Fibroblast of the aortic adventitia (primary cell): ENCODE measurements around the gene AP4M1. TPM values are rescaled to one million over a fixed set of nuclear protein-coding genes. Genes with fewer than 3 reads are reported as not detected.

Experiments used
- DNase-seq: peaks from one replicate; pipeline ENCODE4 v3.0.0-alpha.2; 2010; ENCODE audit warnings: low read depth
- H3K4me3 ChIP-seq: 2 replicates; pipeline ENCODE4 v1.5.1; 2011; ENCODE audit warnings: low read depth, mild to moderate bottlenecking, control low read depth, low read length, moderate library complexity
- CTCF ChIP-seq: IDR thresholded peaks from 2 replicates; pipeline ENCODE4 v1.5.1; 2011; ENCODE audit warnings: mild to moderate bottlenecking, low read length, control low read depth, inconsistent platforms; ENCODE audit not compliant: insufficient read depth
- total RNA-seq: library from RNA; depleted of rRNA; stranded (reverse); fragments of >200 nt; gene quantifications from 2 replicates; pipeline ENCODE4 v1.2.3, GENCODE V29; 2012; ENCODE audit warnings: low replicate concordance

The AP4M1 gene
- total RNA-seq, 1 donor, result 17.6 TPM

DNA sequence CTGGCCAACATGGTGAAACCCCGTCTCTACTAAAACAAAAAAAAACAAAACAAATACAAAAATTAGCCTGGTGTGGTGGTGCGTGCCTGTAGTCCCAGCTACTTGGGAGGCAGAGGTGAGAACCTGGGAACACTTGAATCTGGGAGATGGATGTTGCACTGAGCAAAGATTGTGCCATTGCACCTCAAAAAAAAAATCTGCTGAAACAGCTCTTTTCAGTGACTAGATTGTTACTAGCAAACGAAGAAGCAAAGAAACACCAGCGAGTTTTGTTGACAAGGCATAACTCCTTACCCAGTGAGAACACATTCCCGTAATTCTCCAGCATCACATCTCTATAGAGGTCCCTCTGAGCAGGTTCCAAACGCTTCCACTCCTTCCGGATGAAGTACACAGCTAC lies 26.6 kb upstream of the AP4M1 start:
- no peak for DNase-seq
- no peak for TF ChIP-seq CTCF

DNA sequence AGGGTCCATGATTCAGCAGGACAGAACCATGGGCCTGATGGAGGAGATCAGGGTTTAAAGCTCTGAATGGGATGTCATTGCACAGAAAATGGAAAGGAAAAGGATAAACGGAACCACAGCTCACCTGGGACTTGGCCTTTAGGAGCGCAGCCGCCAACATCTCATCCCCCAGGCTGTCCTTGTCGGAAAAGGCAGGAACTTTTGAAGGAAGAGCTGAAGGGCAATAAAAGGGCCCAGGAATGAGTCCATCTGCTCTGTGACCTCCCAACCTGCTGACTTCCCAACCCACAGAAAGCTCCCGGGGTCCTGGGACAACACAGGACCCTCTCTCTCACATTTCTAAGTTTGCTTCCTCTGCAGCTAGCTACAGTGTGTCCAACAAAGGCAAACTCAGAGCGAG lies 26.0 kb upstream of the AP4M1 start:
- no peak overlapping the region for H3K4me3 ChIP-seq
- no peak for DNase-seq
- no peak for TF ChIP-seq CTCF

More for the DNA sequence above, 26.6 kb upstream of the AP4M1 start:
- no peak overlapping the region for H3K4me3 ChIP-seq

GRCh38 chr7:100077205-100077604 lies 24.2 kb upstream of the AP4M1 start:
- no peak for TF ChIP-seq CTCF
- H3K4me3 ChIP-seq, result no peak overlapping the region
- DNase-seq, result no peak

- DNase-seq, result no peak
- TF ChIP-seq CTCF, result no peak
- no peak overlapping the region for H3K4me3 ChIP-seq
Measured at GRCh38 chr7:100079024-100079560, 22.4 kb upstream of the AP4M1 start.

- no peak for DNase-seq
- no peak for TF ChIP-seq CTCF
- H3K4me3 ChIP-seq, result peak overlapping the region; percentile 98
Measured at GRCh38 chr7:100080907-100081534, 20.4 kb upstream of the AP4M1 start.

GRCh38 chr7:100081535-100082102 lies 19.8 kb upstream of the AP4M1 start, which contains the start of gene ZNF3:
ZNF3 (minus strand) TSS chr7:100081723; CDS start chr7:100077357, 4,366 bp downstream.
- TF ChIP-seq CTCF, result peak; percentile 79
- DNase-seq, result peak; percentile 99
- peak within 1 kb of the TSS; percentile 98 for H3K4me3 ChIP-seq

- TF ChIP-seq CTCF, result no peak
- no peak overlapping the region for H3K4me3 ChIP-seq
- no peak for DNase-seq
Measured at GRCh38 chr7:100082978-100083377, 18.5 kb upstream of the AP4M1 start.
